G401.6 (cell line): ENCODE data around the gene ACSM4.
"Not testable (repeated sequence)": the region's sequence is repeated elsewhere in the genome, so short reads cannot be mapped to it uniquely, and the experiment has no call there.

Source experiments
- FAIRE-seq: peaks from 2 replicates; lab custom pipeline; 2012; peaks lifted over from hg19 to GRCh38; lab: Jason Lieb, UNC

The ACSM4 gene, protein sequence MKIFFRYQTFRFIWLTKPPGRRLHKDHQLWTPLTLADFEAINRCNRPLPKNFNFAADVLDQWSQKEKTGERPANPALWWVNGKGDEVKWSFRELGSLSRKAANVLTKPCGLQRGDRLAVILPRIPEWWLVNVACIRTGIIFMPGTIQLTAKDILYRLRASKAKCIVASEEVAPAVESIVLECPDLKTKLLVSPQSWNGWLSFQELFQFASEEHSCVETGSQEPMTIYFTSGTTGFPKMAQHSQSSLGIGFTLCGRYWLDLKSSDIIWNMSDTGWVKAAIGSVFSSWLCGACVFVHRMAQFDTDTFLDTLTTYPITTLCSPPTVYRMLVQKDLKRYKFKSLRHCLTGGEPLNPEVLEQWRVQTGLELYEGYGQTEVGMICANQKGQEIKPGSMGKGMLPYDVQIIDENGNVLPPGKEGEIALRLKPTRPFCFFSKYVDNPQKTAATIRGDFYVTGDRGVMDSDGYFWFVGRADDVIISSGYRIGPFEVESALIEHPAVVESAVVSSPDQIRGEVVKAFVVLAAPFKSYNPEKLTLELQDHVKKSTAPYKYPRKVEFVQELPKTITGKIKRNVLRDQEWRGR

GRCh38 chr12:7303772-7304171, at the start of gene ACSM4:
Gene ACSM4 (plus strand): TSS chr12:7304072. CDS start chr12:7304332, 260 bp downstream.
- FAIRE-seq: no peak

- no peak for FAIRE-seq
Measured at GRCh38 chr12:7259060-7259459, 44.8 kb upstream of the ACSM4 start.

GRCh38 chr12:7264538-7264937, 39.3 kb upstream of the ACSM4 start:
- FAIRE-seq: no peak

GRCh38 chr12:7265251-7265650, 38.6 kb upstream of the ACSM4 start:
- FAIRE-seq: no peak

GRCh38 chr12:7269273-7269672, 34.6 kb upstream of the ACSM4 start:
- FAIRE-seq: no peak

DNA sequence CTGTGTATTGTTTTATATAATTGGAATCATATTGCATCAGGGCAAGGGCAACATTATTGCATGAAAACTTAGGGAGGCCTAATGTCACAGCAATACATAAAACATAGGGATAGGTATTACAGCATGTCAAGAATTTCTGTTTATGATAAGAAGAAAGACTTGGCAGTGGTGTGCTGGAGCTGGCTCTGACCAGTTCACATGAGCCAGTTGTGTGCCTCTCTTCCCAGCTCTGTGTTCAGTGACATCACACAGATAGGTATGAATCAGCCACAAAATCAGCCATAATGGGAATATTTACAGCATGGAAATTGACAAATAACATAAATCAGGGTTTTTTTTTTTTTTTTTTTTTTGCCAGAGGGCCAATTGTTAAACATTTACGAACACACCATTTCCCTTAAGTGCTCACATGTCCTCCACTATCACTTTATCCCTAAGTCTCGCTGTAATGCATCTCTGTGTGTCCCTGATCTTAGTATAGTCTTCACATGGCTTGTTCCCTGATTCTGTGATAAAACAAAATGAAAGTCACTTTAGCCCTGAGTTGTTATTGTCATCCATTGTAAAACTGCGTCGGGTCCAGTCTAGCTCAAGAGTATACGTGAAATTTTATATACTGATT, 31.9 kb upstream of the ACSM4 start:
- no peak for FAIRE-seq

DNA sequence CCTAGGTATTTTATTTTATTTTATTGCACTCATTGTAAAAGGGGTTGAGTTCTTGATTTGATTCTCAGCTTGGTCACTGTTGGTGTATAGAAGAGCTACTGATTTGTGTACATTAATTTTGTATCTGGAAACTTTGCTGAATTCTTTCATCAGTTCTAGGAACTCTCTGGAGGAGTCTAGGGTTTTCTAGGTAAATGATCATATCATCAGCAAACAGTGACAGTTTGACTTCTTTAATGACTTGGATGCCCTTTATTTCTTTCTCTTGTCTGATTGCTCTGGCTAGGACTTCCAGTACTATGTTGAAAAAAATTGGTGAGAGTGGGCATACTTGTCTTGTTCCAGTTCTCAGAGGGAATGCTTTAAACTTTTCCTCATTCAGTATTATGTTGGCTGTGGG, 28.4 kb upstream of the ACSM4 start:
- not testable (repeated sequence) for FAIRE-seq

DNA sequence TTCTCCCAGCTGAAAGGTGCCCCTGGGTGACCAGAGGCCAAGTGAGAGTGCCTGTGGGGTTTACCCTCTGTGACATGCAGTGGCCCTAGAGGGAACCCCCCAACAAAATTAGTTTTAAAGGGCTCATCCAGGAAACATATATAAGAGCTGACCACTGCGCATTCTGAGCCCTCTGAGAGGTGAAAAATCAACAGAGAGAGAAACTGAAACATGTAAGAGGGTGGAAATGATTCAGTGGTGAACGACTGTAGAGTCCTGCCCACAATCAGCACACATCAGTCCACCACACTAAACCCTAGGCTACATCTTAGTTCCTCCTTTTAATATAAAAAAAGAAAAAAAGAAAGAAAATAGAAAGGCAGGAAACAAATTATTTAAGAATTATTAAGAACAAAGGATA, 21.0 kb upstream of the ACSM4 start:
- no peak for FAIRE-seq

DNA sequence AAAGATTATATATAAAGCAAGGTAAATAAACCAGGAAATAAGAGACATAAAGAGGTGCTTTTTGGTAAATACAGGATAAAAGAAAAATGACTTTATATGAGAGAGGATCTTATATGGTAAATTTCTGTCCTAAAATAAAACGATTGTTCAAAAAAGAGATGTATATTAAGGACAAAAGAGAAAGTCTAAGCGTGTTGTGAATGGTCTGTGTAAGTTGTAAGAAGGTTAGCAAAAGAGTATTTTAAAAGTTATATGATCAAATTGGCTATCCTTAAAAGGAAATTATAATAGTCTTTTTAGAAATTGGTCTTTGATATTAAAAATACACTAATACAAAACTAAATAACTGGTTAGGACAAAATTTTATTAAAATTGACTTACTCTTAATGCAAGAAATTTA, 14.1 kb upstream of the ACSM4 start:
- no peak for FAIRE-seq

DNA sequence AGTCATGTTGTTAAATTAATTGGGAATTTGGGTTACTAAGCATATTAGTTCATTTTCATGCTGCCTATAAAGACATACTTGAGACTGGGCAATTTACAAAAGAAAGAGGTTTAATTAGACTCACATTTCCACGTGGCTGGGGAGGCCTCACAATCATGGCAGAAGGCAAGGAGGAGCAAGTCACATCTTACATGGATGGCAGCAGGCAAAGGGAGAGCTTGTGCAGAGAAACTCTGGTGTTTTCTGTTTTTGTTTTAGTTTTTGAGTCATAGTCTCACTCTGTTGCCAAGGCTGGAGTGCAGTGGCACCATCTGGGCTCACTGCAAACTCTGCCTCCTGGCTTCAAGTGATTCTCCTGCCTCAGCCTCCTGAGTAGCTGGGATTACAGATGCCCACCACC, 13.3 kb upstream of the ACSM4 start:
- not testable (repeated sequence) for FAIRE-seq

- FAIRE-seq: no peak
Measured at GRCh38 chr12:7292300-7292699, 11.6 kb upstream of the ACSM4 start.

DNA sequence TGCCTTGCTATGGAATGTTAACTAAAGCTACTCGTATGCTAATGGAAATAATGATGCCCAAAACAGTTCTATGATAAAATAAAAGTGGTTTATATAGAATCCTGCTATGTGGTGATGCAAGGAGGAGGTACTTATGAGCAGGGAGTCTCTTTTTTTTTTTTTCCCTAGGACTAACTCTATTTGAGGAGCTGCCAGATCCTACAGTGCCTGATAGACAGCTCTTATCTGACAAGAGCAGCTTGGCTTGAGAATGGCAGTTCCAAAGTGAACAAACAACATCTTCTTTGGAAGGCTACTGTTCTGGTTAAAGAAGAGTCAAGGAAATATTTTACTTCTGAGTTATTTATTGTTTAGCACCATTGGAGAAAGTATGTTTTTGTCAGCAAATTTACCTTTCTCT, 10.2 kb upstream of the ACSM4 start:
- no peak for FAIRE-seq

- no peak for FAIRE-seq
Measured at GRCh38 chr12:7295529-7295928, 8.3 kb upstream of the ACSM4 start.

DNA sequence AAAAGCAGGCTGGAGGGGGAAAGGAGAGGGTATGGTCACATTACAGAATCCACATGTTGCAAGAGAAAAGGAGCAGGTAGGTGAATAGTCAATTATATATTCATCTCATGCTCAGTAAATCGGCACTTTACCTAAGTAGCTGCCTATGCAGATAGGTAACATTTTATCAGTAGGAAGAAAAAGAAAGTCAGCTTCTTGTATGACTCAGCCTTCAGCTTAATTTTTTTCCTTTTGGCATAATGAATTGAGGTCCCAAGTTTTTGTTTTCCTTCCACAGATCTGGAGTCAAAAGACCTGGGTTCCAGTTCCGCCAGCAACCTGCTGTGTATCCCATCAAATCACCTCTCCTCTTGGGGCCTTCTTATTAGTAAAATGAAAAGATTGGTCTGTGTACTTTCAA, 6.0 kb upstream of the ACSM4 start:
- no peak for FAIRE-seq

DNA sequence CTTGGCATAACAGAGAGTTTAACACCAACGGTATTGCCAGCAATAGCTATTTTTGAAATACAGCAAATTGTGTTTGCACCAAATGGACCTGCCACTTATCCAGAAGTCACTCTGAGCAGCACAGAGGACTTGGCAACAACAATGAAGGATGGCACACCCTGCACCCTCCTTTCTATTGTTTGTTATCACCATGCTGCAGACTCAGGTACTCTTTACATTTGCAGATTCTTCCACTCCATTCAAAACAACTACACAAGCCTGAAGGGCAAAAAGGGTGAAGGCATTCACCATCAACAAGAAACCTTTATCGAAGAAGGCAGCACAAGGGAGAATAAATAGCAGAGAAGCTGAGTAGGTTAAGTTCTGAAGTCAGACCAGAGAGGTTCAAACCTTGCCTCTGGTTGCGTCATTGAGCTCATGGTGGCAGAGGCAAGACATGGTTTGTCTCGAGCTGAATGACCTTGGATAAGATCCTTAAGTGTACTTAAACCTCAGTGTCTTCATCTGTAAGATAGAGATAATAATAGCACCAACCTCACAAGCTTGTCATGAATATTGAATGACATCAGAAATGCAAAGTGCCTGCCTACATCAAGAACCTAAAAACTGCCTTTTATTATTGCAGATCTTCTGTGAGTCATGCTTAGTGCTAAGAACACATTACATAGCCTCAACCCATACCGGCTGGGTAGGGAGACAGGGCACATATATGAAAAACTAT, 1.4 kb upstream of the ACSM4 start:
- FAIRE-seq: no peak

DNA sequence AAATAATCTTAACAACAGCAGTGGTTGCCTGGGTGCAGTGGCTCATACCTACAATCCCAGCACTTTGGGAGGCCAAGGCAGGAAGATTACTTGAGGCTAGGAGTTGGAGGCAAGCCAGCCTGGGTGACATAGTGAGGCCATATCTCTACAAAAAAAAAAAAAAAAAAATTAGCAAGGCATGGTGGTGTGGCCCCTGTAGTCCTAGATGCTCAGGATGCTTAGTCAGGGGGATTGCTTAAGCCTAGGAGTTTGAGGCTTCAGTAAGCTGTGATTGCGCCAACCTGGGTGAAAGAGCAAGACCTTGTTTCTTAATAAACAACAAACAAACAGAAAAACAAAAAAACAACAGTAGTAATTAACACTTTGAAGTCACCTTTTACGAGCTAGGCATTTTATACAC, 642 bp upstream of the ACSM4 start:
- no peak for FAIRE-seq

DNA sequence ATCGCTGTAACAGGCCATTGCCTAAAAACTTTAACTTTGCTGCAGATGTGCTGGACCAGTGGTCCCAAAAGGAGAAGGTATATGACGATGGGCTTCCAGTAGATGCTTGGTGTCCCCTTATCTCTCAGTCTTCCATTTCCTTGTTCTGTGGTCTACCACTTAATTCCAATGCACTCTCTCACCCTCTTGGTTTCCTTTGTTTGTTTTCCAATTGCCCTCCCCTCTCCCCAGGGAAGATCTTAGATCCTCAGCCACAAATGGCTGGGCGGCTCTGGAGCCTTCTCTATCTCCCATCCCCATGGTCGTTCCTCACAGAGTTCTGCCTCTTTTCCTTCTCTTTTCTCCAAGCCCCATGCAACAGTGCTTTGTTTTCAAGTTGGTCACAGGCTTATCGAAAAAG, 584 bp downstream of the ACSM4 start:
- FAIRE-seq: no peak

DNA sequence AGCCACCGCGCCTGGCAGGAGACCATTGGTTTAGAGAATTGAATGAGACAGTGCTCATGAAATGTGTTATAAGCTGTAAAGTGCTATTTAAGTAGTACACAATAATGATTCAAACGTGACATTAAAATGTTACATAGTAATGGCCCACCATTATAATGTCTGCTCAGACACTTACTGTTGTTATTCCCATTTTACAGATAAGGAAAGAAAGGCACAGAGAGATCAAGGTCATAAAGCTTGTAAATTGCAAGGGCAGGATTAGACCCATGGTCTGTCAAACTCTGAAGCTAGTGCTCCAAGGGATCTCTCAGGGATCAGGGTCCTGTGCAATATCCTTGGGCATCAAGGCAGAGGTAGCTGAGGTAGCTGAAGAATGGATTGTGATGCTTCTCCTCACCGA, 6.2 kb downstream of the ACSM4 start:
- FAIRE-seq: no peak

DNA sequence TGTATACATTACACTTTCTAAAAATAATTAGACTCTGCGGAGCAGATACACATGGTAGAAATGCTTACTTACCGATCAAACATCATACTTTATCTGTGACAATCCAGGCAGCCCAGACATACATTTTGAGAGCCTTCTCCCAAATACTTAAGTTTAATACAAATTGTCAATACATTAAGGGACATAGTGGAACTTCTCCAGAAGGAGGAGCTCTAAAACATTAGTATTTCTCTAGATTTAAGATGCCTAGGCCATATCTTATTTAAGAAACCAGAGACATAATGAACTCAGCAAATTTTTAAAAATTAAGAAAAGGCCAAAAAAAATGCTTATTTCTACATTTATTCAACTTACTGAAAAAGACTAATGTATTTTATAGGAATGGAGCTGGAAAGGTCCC, 16.1 kb downstream of the ACSM4 start:
- no peak for FAIRE-seq

DNA sequence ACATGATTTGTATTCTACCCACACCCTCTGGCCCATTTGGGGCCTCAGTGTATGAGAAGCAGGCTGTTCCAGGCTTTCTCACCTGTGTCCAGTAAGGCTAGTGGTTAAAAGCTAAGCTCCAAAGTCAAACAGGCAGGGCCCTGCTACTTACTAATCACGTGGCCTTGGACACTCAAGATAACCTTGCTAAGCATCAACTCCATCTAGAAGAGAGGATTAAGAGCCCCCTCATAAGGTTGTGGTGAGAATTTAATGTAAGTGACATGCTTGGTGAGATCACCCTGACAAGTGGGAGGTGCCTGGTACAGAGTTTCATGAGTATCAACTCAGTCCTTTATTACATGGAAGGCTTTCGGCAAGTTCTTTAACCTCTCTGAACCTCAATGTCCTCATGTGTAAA, 17.8 kb downstream of the ACSM4 start:
- FAIRE-seq: no peak

DNA sequence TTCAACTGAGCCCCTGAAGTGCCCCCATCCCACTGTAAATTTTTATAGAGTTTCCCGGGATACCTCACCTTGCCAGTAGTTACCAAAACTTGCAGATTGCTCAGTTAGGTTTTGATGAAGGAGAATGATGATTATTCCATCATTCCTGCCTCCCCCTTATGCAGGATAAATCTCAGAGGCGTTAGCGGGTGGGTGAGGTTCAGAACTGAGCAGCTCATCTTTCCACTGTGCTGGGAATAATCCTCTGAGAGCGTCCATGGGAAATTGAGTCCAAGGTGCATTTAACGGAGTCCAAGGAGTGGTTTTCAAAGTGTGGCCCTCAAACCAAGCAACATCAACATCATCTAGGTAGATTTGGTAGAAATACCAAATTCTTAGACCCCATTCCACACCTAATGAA, 18.7 kb downstream of the ACSM4 start:
- FAIRE-seq: no peak

GRCh38 chr12:7324176-7324575, 20.3 kb downstream of the ACSM4 start:
- no peak for FAIRE-seq

GRCh38 chr12:7327918-7328317, 24.0 kb downstream of the ACSM4 start:
- FAIRE-seq: no peak
